ENCODE data around the gene KIRREL3.

KIRREL3 gene

DNA sequence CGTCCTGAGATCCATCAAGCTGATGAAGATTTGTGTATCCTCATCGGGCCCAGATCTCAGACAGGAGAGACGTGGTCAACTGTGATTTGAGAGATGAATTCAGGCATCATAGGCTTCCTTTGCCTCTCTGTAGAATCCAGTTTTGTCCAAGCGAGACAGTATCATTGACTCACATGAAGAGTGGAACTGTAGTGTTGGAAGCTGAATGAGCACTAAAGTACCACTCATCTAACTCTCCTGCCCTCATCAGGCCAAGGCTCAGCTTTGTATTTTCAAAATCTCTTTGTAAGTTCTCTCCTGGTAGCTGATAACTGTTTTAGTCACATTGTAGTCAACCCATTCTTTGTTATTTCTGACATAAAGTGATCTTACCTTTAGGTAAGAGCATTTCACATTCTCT lies 85.1 kb downstream of the KIRREL3 start:
- TF ChIP-seq, protein P1, sequence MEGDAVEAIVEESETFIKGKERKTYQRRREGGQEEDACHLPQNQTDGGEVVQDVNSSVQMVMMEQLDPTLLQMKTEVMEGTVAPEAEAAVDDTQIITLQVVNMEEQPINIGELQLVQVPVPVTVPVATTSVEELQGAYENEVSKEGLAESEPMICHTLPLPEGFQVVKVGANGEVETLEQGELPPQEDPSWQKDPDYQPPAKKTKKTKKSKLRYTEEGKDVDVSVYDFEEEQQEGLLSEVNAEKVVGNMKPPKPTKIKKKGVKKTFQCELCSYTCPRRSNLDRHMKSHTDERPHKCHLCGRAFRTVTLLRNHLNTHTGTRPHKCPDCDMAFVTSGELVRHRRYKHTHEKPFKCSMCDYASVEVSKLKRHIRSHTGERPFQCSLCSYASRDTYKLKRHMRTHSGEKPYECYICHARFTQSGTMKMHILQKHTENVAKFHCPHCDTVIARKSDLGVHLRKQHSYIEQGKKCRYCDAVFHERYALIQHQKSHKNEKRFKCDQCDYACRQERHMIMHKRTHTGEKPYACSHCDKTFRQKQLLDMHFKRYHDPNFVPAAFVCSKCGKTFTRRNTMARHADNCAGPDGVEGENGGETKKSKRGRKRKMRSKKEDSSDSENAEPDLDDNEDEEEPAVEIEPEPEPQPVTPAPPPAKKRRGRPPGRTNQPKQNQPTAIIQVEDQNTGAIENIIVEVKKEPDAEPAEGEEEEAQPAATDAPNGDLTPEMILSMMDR (IDR thresholded peaks at IDR 0.05; ENCODE audit: low read depth, low read length) = no peak
- H3K4me3 ChIP-seq (ENCODE audit: low read depth, low read length) = no peak overlapping the region

DNA sequence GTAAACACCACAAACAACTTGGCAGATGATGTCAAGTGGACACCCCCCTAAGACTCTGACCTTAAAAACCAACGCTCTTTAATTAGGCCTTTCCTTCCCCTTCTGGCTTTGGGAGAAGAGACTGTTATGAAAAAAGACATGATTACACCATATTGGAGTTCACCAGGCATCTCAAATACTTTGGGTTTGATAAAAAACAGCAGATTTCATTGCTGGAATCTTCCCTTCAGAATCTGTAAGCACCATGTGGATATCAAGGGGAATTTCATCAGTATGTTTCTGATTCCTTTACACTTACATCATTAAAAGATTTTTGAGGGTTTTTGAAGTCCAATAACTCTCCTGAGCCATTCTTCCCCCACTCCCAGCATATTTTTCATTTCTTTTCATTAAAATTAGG lies 85.6 kb downstream of the KIRREL3 start:
- TF ChIP-seq, protein P1 (IDR thresholded peaks at IDR 0.05; ENCODE audit: low read depth, low read length) = no peak
- H3K4me3 ChIP-seq (ENCODE audit: low read depth, low read length) = no peak overlapping the region

DNA sequence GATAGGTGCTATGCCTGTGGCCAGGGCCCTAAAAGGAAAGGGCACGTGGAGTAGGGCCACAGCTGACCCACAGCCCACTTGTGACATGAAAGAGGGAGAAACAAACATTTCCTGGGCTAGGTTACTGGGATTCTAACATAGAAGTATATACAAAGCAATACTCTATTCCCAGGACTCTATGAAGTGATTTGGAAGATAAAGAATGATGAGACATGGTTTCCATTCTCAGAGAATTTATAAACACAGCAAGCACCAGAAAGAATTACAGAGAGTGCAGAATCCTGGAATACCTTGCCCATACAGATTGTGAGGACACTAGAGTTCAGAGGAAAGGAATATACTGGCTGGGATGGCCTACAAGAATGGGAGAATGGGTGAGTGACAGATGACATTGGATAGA lies 86.4 kb downstream of the KIRREL3 start:
- H3K4me3 ChIP-seq (ENCODE audit: low read depth, low read length) = no peak overlapping the region

DNA sequence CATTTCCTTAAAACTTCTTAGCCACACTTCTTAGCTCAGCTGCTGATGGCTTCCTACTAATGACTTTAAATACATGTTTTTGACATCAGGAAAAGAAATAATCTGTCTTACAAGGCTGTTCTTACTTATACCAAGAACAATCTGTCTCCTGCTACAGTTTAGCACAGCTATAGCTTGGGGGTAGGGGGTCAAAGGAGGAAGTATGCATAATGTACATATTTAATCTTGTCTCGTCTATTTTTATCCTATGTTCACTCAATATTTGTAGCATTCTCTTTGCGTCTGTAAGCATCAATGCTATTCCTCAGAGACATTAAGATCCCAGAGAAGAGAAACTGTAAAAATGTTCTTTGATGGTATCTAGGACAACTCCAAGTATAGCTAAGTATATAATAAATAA lies 96.0 kb downstream of the KIRREL3 start:
- H3K4me3 ChIP-seq (ENCODE audit: low read depth, low read length) = no peak overlapping the region
- TF ChIP-seq, protein P1 (IDR thresholded peaks at IDR 0.05; ENCODE audit: low read depth, low read length) = no peak

More for the DNA sequence above, 86.4 kb downstream of the KIRREL3 start:
- TF ChIP-seq, protein P1 (IDR thresholded peaks at IDR 0.05; ENCODE audit: low read depth, low read length) = no peak

DNA sequence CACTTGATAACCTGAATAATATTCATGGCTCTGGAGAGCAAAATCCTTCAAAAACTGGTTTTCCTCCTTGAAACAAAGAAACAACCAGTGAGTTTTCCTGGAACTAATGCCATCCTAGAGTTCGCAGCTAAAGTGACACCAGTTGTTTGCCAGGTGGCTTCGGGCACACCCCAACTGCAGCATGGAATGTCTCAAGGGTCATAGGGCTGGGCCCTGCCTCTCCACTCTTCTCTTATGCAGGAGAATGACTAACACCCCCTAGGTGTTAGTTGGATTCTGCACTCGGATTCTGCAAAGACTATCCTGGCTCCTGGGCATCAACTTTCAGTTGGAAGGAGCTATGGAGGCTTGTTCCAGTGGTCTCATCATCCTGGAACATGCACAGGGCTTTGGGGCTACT lies 98.8 kb downstream of the KIRREL3 start:
- TF ChIP-seq, protein P1 (IDR thresholded peaks at IDR 0.05; ENCODE audit: low read depth, low read length) = no peak

DNA sequence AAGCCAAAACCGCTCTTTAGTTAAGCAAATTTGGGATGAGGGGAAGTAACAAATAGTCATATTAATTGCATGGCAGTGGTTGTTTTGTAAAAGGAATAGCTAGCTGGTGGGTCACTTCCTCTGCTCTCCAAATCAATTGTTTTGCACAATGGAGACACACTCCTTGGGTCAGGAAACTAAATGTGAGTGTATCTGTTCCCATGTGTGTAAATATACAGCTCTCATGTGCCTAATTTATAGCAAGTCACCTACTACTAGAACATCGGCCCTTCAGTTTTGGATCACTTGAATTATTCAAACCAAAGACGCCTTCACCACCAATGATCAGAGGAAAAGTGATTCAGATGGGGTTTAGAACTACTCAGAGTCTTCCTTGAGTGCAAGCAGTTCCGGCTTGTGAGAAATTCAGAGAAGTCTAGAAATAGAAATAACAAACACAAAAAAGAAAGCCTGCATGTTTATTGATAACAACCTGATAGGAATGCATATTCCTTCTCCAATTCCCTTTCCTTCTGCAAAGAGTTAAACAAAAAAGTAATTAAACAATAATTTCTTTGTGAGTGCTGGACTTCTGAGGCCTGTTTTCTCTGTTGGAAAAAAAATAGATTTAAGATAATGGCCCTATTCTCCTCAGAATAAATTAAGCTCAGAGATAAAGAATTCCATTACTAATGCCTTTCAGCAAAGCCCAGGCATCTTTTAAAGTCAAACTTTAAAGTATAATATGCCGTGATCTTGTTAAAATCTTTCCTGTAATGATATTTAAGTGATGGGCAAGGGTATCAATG lies 100.4 kb downstream of the KIRREL3 start:
- no peak overlapping the region for H3K4me3 ChIP-seq (ENCODE audit: low read depth, low read length)

More for the DNA sequence above, 98.8 kb downstream of the KIRREL3 start:
- H3K4me3 ChIP-seq (ENCODE audit: low read depth, low read length) = no peak overlapping the region

DNA sequence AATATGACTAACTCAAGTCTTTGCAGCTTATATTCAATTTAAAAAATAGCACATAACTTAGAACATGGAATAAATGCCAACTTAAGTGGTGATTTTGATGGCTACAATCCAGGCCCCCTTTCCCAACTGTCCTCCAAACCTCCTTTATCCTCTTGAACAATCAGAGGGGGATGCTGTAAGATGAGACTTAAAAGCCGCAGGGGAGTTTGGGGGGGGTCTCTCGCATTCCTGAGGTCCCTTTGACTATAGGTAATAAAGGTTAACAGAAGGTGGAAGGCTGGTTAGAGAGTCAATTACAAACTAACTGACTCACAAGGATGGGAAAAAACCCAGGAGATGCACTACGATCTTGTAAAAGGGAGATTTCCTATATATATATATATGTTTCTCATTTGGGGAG lies 101.8 kb downstream of the KIRREL3 start:
- TF ChIP-seq, protein P1 (IDR thresholded peaks at IDR 0.05; ENCODE audit: low read depth, low read length) = no peak
- no peak overlapping the region for H3K4me3 ChIP-seq (ENCODE audit: low read depth, low read length)

More for the DNA sequence above, 100.4 kb downstream of the KIRREL3 start:
- TF ChIP-seq, protein P1 (IDR thresholded peaks at IDR 0.05; ENCODE audit: low read depth, low read length) = no peak

All from WI38 (cell line).